ENCODE results near the gene TMEM219.

GRCh38 chr16:29990034-29990433 is 28.2 kb downstream of the TMEM219 start:
- no peak for TF ChIP-seq CTCF (IDR thresholded peaks at IDR 0.05)
- no peak for TF ChIP-seq POLR2A (IDR thresholded peaks at IDR 0.05)
